HCT116 (cell line): Measurements from ENCODE around the gene UQCR11. TPM values are rescaled to one million over a fixed set of nuclear protein-coding genes. Genes with fewer than 3 reads are reported as not detected.

Experiments
- ATAC-seq: fragments of 200-7000 bp; cut with Tn5 transposase; 2 replicates; pipeline ENCODE4 v1.9.1; 2020; ENCODE audit warnings: mild to moderate bottlenecking, moderate library complexity
- BruUV-seq: library from RNA; stranded (reverse); fragments of 400-500 nt; replicated peaks from 2 replicates; lab custom pipeline; 2021; lab: Mats Ljungman, UMichigan
- CTCF ChIA-PET: fragments of 300-600 bp; sonication (Branson Sonifier 250); formaldehyde crosslinking; loops from one replicate; lab custom pipeline; 2021; ENCODE audit warnings: antibody characterized with exemption; lab: Charles Lee
- POLR2A ChIA-PET: fragments of 300-600, 350-600 bp; sonication (Branson Sonifier 250); formaldehyde crosslinking; loops from one replicate; lab custom pipeline; 2021; ENCODE audit warnings: antibody characterized with exemption; lab: Charles Lee
- RAD21 ChIA-PET, 2 experiments: fragments of 300-600 bp; sonication (Branson Sonifier 250); formaldehyde crosslinking; loops; one replicate each; lab custom pipeline; 2023; ENCODE audit warnings: low total read pairs in 2 of 2; ENCODE audit not compliant: uncharacterized antibody in 2 of 2, unreplicated experiment in 2 of 2, low non-redundant PET in 1 of 2; lab: Charles Lee
- DNase-seq: peaks from one replicate; pipeline ENCODE4 v3.0.0-alpha.2; 2010; ENCODE audit warnings: low read depth, low spot score
- H2AFZ ChIP-seq: fragments of 200-600 bp; shearing (Covaris generic), sonication (generic); 2 replicates; pipeline ENCODE4 v1.6.1; 2017; ENCODE audit warnings: low read depth, mixed run types, mixed read lengths, antibody characterized with exemption, low read length; ENCODE audit not compliant: poor library complexity, severe bottlenecking
- H3K27ac ChIP-seq: 2 replicates; pipeline ENCODE4 v1.5.1; 2012; ENCODE audit warnings: low read depth, low read length
- H3K27me3 ChIP-seq: fragments of 200-600 bp; sonication (generic); 2 replicates; pipeline ENCODE4 v1.6.1; 2016; ENCODE audit warnings: mixed run types, low read length, mixed read lengths; ENCODE audit not compliant: insufficient read depth
- H3K36me3 ChIP-seq, 2 experiments: fragments of 200-500 bp in 1 of 2; fragments of 200-600 bp in 1 of 2; sonication (Bioruptor generic) in 1 of 2; sonication (generic) in 1 of 2; 2 replicates each; pipeline versions ENCODE4 v1.5.1 to v1.6.1; 2014 to 2016; ENCODE audit warnings: low read length in 2 of 2, inconsistent platforms in 1 of 2, mixed read lengths in 1 of 2, mixed run types in 1 of 2; ENCODE audit not compliant: insufficient read depth in 2 of 2, control insufficient read depth in 1 of 2
- H3K4me1 ChIP-seq, 2 experiments: fragments of 200-600 bp in 1 of 2; sonication (generic) in 1 of 2; 2 replicates each; pipeline versions ENCODE4 v1.5.1 to v1.6.1; 2012 to 2017; ENCODE audit warnings: low read length in 2 of 2, inconsistent platforms in 1 of 2, mild to moderate bottlenecking in 1 of 2, mixed read lengths in 1 of 2, mixed run types in 1 of 2, moderate library complexity in 1 of 2; ENCODE audit not compliant: insufficient read depth in 2 of 2, control insufficient read depth in 1 of 2
- H3K4me2 ChIP-seq: fragments of 200-600 bp; sonication (generic); 2 replicates; pipeline ENCODE4 v1.6.1; 2017; ENCODE audit warnings: mixed run types, low read length, mixed read lengths
- H3K4me3 ChIP-seq, 2 experiments: fragments of 200-600 bp in 1 of 2; sonication (generic) in 1 of 2; replicated peaks in 1 of 2; 2 replicates each; pipeline ENCODE4 v1.5.1; 2011 to 2016; ENCODE audit warnings: low read length in 2 of 2, control low read depth in 1 of 2, low read depth in 1 of 2, mild to moderate bottlenecking in 1 of 2, mixed read lengths in 1 of 2, mixed run types in 1 of 2
- H3K79me2 ChIP-seq: fragments of 200-600 bp; sonication (generic); 2 replicates; pipeline ENCODE4 v1.6.1; 2017; ENCODE audit warnings: mild to moderate bottlenecking, mixed run types, low read length, moderate library complexity, mixed read lengths; ENCODE audit not compliant: insufficient read depth
- H3K9ac ChIP-seq: fragments of 200-600 bp; sonication (generic); 2 replicates; pipeline ENCODE4 v1.6.1; 2016; ENCODE audit warnings: low read length, mixed read lengths
- H3K9me2 ChIP-seq: fragments of 200-600 bp; sonication (generic), shearing (Covaris generic); 2 replicates; pipeline ENCODE4 v1.6.1; 2017; ENCODE audit warnings: mixed run types, mild to moderate bottlenecking, moderate library complexity; ENCODE audit not compliant: insufficient read depth
- H3K9me3 ChIP-seq, 2 experiments: fragments of 200-500 bp in 1 of 2; fragments of 200-600 bp in 1 of 2; sonication (Bioruptor generic) in 1 of 2; sonication (generic) in 1 of 2; 2 replicates each; pipeline ENCODE4 v1.6.1; 2014 to 2017; ENCODE audit warnings: low read length in 2 of 2, mixed read lengths in 2 of 2, inconsistent platforms in 1 of 2, low read depth in 1 of 2, mild to moderate bottlenecking in 1 of 2, mixed run types in 1 of 2, moderate library complexity in 1 of 2; ENCODE audit not compliant: control insufficient read depth in 1 of 2, insufficient read depth in 1 of 2
- H4K20me1 ChIP-seq: fragments of 200-600 bp; sonication (generic), shearing (Covaris generic); 2 replicates; pipeline ENCODE4 v1.6.1; 2017; ENCODE audit warnings: mixed run types, mild to moderate bottlenecking, moderate library complexity; ENCODE audit not compliant: insufficient read depth
- CBX3 ChIP-seq: IDR thresholded peaks from 2 replicates; pipeline ENCODE4 v1.6.1; 2012; ENCODE audit warnings: low read depth
- CEBPB ChIP-seq: IDR thresholded peaks from 2 replicates; pipeline ENCODE4 v1.6.1; 2012; ENCODE audit warnings: low read depth
- EGR1 ChIP-seq: IDR thresholded peaks from 2 replicates; pipeline ENCODE4 v1.6.1; 2012; ENCODE audit warnings: low read depth
- ELF1 ChIP-seq: IDR thresholded peaks from 2 replicates; pipeline ENCODE4 v1.6.1; 2012; ENCODE audit warnings: low read depth, borderline replicate concordance
- POLR2A ChIP-seq: IDR thresholded peaks from 2 replicates; pipeline ENCODE4 v1.7.0; 2011; ENCODE audit warnings: borderline replicate concordance; ENCODE audit not compliant: insufficient read depth, insufficient read length; ENCODE audit errors: extremely low read depth
- POLR2AphosphoS5 ChIP-seq: IDR thresholded peaks from 2 replicates; pipeline ENCODE4 v1.6.1; 2011; ENCODE audit warnings: mild to moderate bottlenecking, low read depth, low read length, moderate library complexity
- SP1 ChIP-seq: IDR thresholded peaks from 2 replicates; pipeline ENCODE4 v1.6.1; 2012; ENCODE audit warnings: low read depth
- SRF ChIP-seq: IDR thresholded peaks from 2 replicates; pipeline ENCODE4 v1.6.1; 2012; ENCODE audit warnings: low read depth
- YY1 ChIP-seq: IDR thresholded peaks from 2 replicates; pipeline ENCODE4 v1.6.1; 2011; ENCODE audit warnings: low read length, low read depth, moderate library complexity, mild to moderate bottlenecking; ENCODE audit not compliant: insufficient replicate concordance; ENCODE audit errors: extremely low read depth
- ZNF274 ChIP-seq: fragments of 200-500 bp; sonication (Bioruptor generic); IDR thresholded peaks from 2 replicates; pipeline ENCODE4 v1.6.1; 2014; ENCODE audit warnings: mild to moderate bottlenecking, low read depth, low read length, inconsistent platforms
- intact Hi-C: fragments of 100-400 bp; cut with micrococcal nuclease; formaldehyde crosslinking; loops from 2 replicates; pipeline ENCODE4 v1.10.0; 2022
- total RNA-seq: library from RNA; stranded (reverse); gene quantifications from one replicate; pipeline ENCODE4 v1.2.1, GENCODE V29; 2021; ENCODE audit not compliant: unreplicated experiment
- TF ChIP-seq, protein P1 (sequence below): IDR thresholded peaks from 2 replicates; pipeline ENCODE4 v1.6.1; 2012
- TF ChIP-seq, protein P2 (sequence below), 3 experiments: fragments of 200-600 bp in 1 of 3; sonication (generic) in 1 of 3; IDR thresholded peaks in 2 of 3; conservative IDR thresholded peaks in 1 of 3; 2 replicates each; pipeline ENCODE4 v1.5.1; 2012 to 2017; ENCODE audit warnings: low read depth in 2 of 3, low read length in 2 of 3, antibody characterized with exemption in 1 of 3, borderline replicate concordance in 1 of 3, control low read depth in 1 of 3, mild to moderate bottlenecking in 1 of 3, mixed read lengths in 1 of 3, mixed run types in 1 of 3, moderate library complexity in 1 of 3; ENCODE audit not compliant: insufficient read depth in 1 of 3
- TF ChIP-seq, protein P3 (sequence below): IDR thresholded peaks from 2 replicates; pipeline ENCODE4 v1.6.1; 2012; ENCODE audit warnings: low read depth
- TF ChIP-seq, protein P4 (sequence below): IDR thresholded peaks from 2 replicates; pipeline ENCODE4 v1.6.1; 2012

UQCR11 gene
- total RNA-seq, 1 experiment from 2014 or later, result 303 TPM

DNA sequence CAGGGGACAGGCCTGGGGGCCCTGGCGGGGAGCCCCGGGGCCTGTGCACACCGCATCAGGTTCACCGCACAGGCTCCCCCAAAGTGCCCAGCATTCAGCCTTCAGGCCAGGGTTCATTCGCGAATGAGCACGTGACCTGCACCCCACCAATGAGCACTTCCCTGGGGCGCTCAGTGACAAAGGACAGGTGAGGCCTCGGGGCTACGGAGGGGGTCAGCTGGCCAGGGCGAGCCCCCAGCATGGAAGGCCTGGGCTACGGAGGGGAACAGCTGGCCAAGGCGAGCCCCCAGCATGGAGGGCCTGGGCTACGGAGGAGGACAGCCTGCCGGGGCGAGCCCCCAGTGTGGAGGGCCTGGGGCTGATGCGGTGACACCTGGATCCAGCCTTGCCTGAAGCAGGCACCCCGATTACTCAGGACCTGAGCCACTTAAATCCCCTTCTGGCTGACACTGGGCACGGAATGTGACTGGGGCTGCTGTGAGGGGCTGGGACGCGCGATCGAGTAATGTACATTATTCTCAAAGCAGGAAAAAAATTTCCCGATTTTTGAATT is 24.1 kb upstream of the UQCR11 start (continued):
- TF ChIP-seq, protein P1, sequence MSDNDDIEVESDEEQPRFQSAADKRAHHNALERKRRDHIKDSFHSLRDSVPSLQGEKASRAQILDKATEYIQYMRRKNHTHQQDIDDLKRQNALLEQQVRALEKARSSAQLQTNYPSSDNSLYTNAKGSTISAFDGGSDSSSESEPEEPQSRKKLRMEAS, result no peak
- no peak for TF ChIP-seq CBX3

DNA sequence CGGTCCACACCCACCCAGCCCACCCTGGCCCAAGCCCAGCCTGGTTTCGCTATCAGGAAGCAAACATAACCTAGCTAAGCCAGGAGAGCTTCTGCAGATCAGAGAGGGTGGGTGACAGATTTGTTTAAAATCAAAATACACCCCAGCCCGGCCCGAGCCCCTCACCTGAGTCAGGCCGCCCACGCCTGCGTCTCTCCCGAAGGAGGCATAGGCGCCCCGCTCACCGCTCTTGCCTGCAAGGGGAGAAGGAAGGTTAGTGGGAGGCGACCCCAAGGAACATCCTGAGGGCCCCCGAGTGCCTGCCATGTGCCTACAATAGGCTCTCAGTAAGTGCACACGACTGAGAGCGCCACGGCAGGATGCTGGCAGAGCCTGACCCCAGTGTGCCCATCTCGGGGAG is 21.9 kb upstream of the UQCR11 start:
- H3K9me2 ChIP-seq, result no peaks in the 10 kb centered on the region
- H4K20me1 ChIP-seq, result no peaks in the 10 kb centered on the region
- H3K4me2 ChIP-seq, result no peak overlapping the region
- ChIA-PET CTCF (interaction anchor here (0.6 kb wide), 1 partner anchor 137 kb away, joined by 3 read pairs; no protein-coding TSS in a partner anchor), RAD21 (no interaction called here), POLR2A (no interaction called here)
- no peak overlapping the region for H2AFZ ChIP-seq
- no peak for ATAC-seq
- H3K36me3 ChIP-seq, result peaks cover 8 to 24% of the 10 kb centered on the region in 2 experiments; a peak in 2 of 4 replicates
- no peak for DNase-seq
- TF ChIP-seq POLR2A, result no peak
- TF ChIP-seq ELF1, result no peak
- no peak for TF ChIP-seq ZNF274
- TF ChIP-seq, protein P2, sequence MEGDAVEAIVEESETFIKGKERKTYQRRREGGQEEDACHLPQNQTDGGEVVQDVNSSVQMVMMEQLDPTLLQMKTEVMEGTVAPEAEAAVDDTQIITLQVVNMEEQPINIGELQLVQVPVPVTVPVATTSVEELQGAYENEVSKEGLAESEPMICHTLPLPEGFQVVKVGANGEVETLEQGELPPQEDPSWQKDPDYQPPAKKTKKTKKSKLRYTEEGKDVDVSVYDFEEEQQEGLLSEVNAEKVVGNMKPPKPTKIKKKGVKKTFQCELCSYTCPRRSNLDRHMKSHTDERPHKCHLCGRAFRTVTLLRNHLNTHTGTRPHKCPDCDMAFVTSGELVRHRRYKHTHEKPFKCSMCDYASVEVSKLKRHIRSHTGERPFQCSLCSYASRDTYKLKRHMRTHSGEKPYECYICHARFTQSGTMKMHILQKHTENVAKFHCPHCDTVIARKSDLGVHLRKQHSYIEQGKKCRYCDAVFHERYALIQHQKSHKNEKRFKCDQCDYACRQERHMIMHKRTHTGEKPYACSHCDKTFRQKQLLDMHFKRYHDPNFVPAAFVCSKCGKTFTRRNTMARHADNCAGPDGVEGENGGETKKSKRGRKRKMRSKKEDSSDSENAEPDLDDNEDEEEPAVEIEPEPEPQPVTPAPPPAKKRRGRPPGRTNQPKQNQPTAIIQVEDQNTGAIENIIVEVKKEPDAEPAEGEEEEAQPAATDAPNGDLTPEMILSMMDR (IDR thresholded peaks at IDR 0.05 in 2 of 3, conservative IDR thresholded peaks at IDR 0.05 in 1 of 3; ENCODE audit: borderline replicate concordance in 1 of 3, insufficient read depth in 1 of 3, low read depth in 2 of 3, low read length in 2 of 3), result no peak
- TF ChIP-seq SP1, result no peak
- no peak for TF ChIP-seq YY1
- no peak for TF ChIP-seq CEBPB
- TF ChIP-seq EGR1, result no peak
- TF ChIP-seq, protein P3, sequence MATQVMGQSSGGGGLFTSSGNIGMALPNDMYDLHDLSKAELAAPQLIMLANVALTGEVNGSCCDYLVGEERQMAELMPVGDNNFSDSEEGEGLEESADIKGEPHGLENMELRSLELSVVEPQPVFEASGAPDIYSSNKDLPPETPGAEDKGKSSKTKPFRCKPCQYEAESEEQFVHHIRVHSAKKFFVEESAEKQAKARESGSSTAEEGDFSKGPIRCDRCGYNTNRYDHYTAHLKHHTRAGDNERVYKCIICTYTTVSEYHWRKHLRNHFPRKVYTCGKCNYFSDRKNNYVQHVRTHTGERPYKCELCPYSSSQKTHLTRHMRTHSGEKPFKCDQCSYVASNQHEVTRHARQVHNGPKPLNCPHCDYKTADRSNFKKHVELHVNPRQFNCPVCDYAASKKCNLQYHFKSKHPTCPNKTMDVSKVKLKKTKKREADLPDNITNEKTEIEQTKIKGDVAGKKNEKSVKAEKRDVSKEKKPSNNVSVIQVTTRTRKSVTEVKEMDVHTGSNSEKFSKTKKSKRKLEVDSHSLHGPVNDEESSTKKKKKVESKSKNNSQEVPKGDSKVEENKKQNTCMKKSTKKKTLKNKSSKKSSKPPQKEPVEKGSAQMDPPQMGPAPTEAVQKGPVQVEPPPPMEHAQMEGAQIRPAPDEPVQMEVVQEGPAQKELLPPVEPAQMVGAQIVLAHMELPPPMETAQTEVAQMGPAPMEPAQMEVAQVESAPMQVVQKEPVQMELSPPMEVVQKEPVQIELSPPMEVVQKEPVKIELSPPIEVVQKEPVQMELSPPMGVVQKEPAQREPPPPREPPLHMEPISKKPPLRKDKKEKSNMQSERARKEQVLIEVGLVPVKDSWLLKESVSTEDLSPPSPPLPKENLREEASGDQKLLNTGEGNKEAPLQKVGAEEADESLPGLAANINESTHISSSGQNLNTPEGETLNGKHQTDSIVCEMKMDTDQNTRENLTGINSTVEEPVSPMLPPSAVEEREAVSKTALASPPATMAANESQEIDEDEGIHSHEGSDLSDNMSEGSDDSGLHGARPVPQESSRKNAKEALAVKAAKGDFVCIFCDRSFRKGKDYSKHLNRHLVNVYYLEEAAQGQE, result no peak
- TF ChIP-seq SRF, result no peak
- TF ChIP-seq, protein P4, sequence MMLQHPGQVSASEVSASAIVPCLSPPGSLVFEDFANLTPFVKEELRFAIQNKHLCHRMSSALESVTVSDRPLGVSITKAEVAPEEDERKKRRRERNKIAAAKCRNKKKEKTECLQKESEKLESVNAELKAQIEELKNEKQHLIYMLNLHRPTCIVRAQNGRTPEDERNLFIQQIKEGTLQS, result no peak
- no peak for TF ChIP-seq CBX3
- TF ChIP-seq POLR2AphosphoS5, result no peak
- TF ChIP-seq, protein P1, result no peak
- no peak overlapping the region for H3K9ac ChIP-seq
- H3K27me3 ChIP-seq, result no peaks in the 10 kb centered on the region
- no peak overlapping the region; the same call in 1 of the 2 replicates for H3K27ac ChIP-seq
- intact Hi-C loops, result no loop called here
- no peak overlapping the region for H3K4me3 ChIP-seq
- H3K79me2 ChIP-seq, result peaks cover 7% of the 10 kb centered on the region; the same call in 1 of the 2 replicates
- H3K9me3 ChIP-seq, result no peaks in the 10 kb centered on the region
- H3K4me1 ChIP-seq, result no peaks in the 10 kb centered on the region
- BruUV-seq, result no TSS peak
